Measurements from ENCODE around the gene MYO3B.
"Not testable (repeated sequence)": the region's sequence is repeated elsewhere in the genome, so short reads cannot be mapped to it uniquely, and the experiment has no call there.

MYO3B gene

DNA sequence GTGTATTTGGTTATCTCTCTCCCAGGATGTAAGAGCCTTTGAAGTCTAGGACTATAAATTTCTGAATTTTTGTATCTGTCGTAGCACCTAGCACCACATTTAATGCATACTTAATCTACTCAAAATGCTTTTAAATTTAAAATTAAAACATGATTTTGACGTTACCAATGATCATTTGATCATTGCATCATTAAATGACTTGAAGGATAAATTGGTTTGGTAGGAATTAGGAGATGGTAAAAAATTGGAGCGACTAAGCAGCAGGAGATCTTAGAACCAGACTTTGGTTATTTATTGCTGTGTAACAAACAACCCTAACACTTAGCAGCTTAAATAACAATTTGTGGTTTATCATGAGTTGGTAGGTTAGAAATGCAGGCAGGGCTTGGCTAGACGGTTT is 84.9 kb downstream of the MYO3B start:
- H2AFZ ChIP-seq (ENCODE audit: low read depth, low read length): no peak overlapping the region
- TF ChIP-seq, protein P1, sequence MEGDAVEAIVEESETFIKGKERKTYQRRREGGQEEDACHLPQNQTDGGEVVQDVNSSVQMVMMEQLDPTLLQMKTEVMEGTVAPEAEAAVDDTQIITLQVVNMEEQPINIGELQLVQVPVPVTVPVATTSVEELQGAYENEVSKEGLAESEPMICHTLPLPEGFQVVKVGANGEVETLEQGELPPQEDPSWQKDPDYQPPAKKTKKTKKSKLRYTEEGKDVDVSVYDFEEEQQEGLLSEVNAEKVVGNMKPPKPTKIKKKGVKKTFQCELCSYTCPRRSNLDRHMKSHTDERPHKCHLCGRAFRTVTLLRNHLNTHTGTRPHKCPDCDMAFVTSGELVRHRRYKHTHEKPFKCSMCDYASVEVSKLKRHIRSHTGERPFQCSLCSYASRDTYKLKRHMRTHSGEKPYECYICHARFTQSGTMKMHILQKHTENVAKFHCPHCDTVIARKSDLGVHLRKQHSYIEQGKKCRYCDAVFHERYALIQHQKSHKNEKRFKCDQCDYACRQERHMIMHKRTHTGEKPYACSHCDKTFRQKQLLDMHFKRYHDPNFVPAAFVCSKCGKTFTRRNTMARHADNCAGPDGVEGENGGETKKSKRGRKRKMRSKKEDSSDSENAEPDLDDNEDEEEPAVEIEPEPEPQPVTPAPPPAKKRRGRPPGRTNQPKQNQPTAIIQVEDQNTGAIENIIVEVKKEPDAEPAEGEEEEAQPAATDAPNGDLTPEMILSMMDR (IDR thresholded peaks at IDR 0.05; ENCODE audit: low read depth, low read length): no peak
- no peak for TF ChIP-seq EZH2phosphoT487 (IDR thresholded peaks at IDR 0.05; ENCODE audit: low read depth)
- no peaks in the 10 kb centered on the region for H3K79me2 ChIP-seq (ENCODE audit: low read length)
- no peak overlapping the region for H3K4me2 ChIP-seq (ENCODE audit: low read length)
- no peak overlapping the region for H3K9ac ChIP-seq (ENCODE audit: low read length)
- H3K27ac ChIP-seq (ENCODE audit: low read length): no peak overlapping the region
- H3K36me3 ChIP-seq (replicated peaks; ENCODE audit: low read depth, low read length): no peaks in the 10 kb centered on the region
- no peaks in the 10 kb centered on the region for H3K27me3 ChIP-seq (ENCODE audit: low read depth, low read length)
- H3K4me3 ChIP-seq (ENCODE audit: low read length): no peak overlapping the region
- no peaks in the 10 kb centered on the region for H4K20me1 ChIP-seq (ENCODE audit: insufficient read depth, low read length)
- no peaks in the 10 kb centered on the region for H3K9me3 ChIP-seq (ENCODE audit: insufficient read depth, low read length)
- H3K4me1 ChIP-seq (ENCODE audit: low read length): no peaks in the 10 kb centered on the region

DNA sequence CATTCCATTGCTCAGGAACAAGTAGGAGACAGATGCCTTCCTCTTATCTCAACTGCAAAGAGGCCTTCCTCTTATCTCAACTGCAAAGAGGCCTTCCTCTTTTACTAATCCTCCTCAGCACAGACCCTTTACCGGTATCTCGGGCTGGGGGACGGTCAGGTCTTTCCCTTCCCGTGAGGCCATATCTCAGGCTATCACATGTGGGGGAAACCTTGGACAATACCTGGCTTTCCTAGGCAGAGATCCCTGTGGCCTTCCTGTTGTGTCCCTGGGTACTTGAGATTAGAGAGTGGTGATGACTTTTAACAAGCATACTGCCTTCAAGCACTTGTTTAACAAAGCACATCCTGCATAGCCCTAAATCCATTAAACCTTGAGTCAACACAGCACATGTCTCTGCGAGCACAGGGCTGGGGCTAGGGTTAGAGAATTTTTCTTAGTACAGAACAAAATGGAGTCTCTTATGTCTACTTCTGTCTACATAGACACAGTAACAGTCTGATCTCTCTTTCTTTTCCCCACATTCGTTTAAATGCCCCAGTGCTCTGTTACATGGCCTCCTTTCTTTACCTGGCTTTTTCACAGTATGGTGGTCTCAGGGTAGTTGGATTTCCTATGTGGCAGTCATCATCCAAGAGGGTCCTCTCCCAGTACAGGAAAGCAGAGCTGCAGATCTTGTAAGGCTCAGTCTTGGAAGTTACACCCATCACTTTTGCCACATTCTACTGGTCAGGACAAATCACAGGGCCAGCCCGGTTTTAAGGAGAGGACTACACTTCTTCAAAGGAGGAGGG is 86.0 kb downstream of the MYO3B start:
- H3K36me3 ChIP-seq (replicated peaks; ENCODE audit: low read depth, low read length); H3K4me3 ChIP-seq (ENCODE audit: low read length); H3K9me3 ChIP-seq (ENCODE audit: insufficient read depth, low read length); H3K9ac ChIP-seq (ENCODE audit: low read length); H2AFZ ChIP-seq (ENCODE audit: low read depth, low read length); H3K4me2 ChIP-seq (ENCODE audit: low read length); H3K4me1 ChIP-seq (ENCODE audit: low read length); H3K27me3 ChIP-seq (ENCODE audit: low read depth, low read length); H4K20me1 ChIP-seq (ENCODE audit: insufficient read depth, low read length); H3K79me2 ChIP-seq (ENCODE audit: low read length); H3K27ac ChIP-seq (ENCODE audit: low read length): not testable (repeated sequence)

GRCh38 chr2:170264522-170264860 is 86.5 kb downstream of the MYO3B start:
- Histone ChIP-seq H4K20me1 (ENCODE audit: insufficient read depth, low read length) (no peaks in the 10 kb centered on the region), H3K9me3 (ENCODE audit: insufficient read depth, low read length) (no peaks in the 10 kb centered on the region), H3K79me2 (ENCODE audit: low read length) (no peaks in the 10 kb centered on the region), H3K27me3 (ENCODE audit: low read depth, low read length) (no peaks in the 10 kb centered on the region), H2AFZ (ENCODE audit: low read depth, low read length) (no peak overlapping the region), H3K36me3 (replicated peaks; ENCODE audit: low read depth, low read length) (no peaks in the 10 kb centered on the region), H3K27ac (ENCODE audit: low read length) (no peak overlapping the region), H3K4me3 (ENCODE audit: low read length) (no peak overlapping the region), H3K9ac (ENCODE audit: low read length) (no peak overlapping the region), H3K4me1 (ENCODE audit: low read length) (no peaks in the 10 kb centered on the region), H3K4me2 (ENCODE audit: low read length) (no peak overlapping the region)
- TF ChIP-seq EZH2phosphoT487 (IDR thresholded peaks at IDR 0.05; ENCODE audit: low read depth): no peak
- TF ChIP-seq, protein P1 (IDR thresholded peaks at IDR 0.05; ENCODE audit: low read depth, low read length): no peak

DNA sequence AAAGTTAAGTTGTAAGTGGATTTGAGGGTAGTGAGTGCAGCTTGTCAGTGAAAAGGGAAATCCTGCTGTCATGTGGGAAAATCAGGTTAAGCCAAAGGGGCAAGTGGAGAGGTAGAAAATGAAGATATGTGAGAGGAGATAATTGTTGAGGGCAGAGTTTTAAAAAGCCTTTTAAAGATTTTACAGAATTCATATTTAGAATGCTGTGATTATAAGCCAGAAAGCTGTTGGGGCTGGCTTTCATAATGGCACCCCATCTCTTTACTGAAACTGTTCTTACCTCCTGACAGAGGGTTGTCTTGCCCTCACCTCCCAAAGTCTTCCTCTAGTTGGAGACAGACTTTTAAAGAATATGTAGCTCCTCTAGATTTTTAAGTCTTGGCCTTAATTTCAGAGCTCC is 86.9 kb downstream of the MYO3B start:
- Histone ChIP-seq H3K36me3 (replicated peaks; ENCODE audit: low read depth, low read length) (no peaks in the 10 kb centered on the region), H3K9me3 (ENCODE audit: insufficient read depth, low read length) (no peaks in the 10 kb centered on the region), H3K4me1 (ENCODE audit: low read length) (no peaks in the 10 kb centered on the region), H3K4me2 (ENCODE audit: low read length) (no peak overlapping the region), H3K9ac (ENCODE audit: low read length) (no peak overlapping the region), H2AFZ (ENCODE audit: low read depth, low read length) (no peak overlapping the region), H3K4me3 (ENCODE audit: low read length) (no peak overlapping the region), H4K20me1 (ENCODE audit: insufficient read depth, low read length) (no peaks in the 10 kb centered on the region), H3K27ac (ENCODE audit: low read length) (no peak overlapping the region), H3K27me3 (ENCODE audit: low read depth, low read length) (no peaks in the 10 kb centered on the region), H3K79me2 (ENCODE audit: low read length) (no peaks in the 10 kb centered on the region)
- TF ChIP-seq, protein P1 (IDR thresholded peaks at IDR 0.05; ENCODE audit: low read depth, low read length): no peak
- no peak for TF ChIP-seq EZH2phosphoT487 (IDR thresholded peaks at IDR 0.05; ENCODE audit: low read depth)
